Stimulated activated naive B cell treated with anti-CD40 and anti-IgM and Interleukin-4, amounts not matched to agents 10 μg/mL and 1 μg/mL and 100 μg/mL, for 72 hours (primary cell): Measurements from ENCODE around the gene TUB.
A peak's percentile ranks its signal among the peaks of the same experiment; 100 is the strongest.

Source experiments
- ATAC-seq, 2 donors: fragments of 150-1000 bp; cut with Tn5 transposase; replicated peaks; 2 replicates each; pipeline ENCODE4 v1.10.0; 2021; ENCODE audit warnings: moderate library complexity in 1 of 2
- DNase-seq: peaks from one replicate; pipeline ENCODE4 v3.0.0; 2021
- H3K27ac Mint-ChIP-seq: one replicate; pipeline ENCODE4 v1.8.0; 2022; ENCODE audit warnings: mild to moderate bottlenecking, mixed read lengths
- H3K27me3 Mint-ChIP-seq, 2 donors: one replicate each; pipeline ENCODE4 v1.8.0; 2022; ENCODE audit warnings: mixed read lengths in 2 of 2
- H3K36me3 Mint-ChIP-seq, 2 donors: one replicate each; pipeline ENCODE4 v1.8.0; 2022; ENCODE audit warnings: mixed read lengths in 2 of 2, mild to moderate bottlenecking in 1 of 2
- H3K4me1 Mint-ChIP-seq, 2 donors: one replicate each; pipeline ENCODE4 v1.8.0; 2022; ENCODE audit warnings: mixed read lengths in 2 of 2, mild to moderate bottlenecking in 1 of 2
- H3K4me3 Mint-ChIP-seq, 2 donors: one replicate each; pipeline ENCODE4 v1.8.0; 2022; ENCODE audit warnings: mild to moderate bottlenecking in 2 of 2, mixed read lengths in 2 of 2, moderate library complexity in 1 of 2
- H3K9me3 Mint-ChIP-seq, 2 donors: one replicate each; pipeline ENCODE4 v1.8.0; 2022; ENCODE audit warnings: mixed read lengths in 2 of 2, mild to moderate bottlenecking in 1 of 2

Gene TUB

DNA sequence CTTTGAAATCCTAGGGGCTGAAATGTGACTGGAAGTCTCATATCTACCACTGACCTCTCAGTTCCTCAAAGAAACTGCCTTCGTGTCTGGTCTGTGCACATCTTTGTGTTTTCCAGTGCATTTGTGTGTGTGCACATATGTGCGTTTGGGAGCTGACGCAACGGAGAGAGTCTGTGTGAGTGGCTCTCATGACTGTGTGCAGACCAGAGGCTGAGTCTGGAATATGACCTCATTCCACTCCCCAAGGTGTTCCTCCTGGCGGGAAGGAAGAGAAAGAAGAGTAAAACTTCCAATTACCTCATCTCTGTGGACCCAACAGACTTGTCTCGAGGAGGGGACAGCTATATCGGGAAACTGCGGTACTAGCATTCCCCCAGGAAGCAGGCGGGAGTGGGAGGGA lies 16.5 kb downstream of the TUB start:
- no peak overlapping the region for H3K4me3 Mint-ChIP-seq
- H3K36me3 Mint-ChIP-seq, result peaks cover 0 to 1% of the 10 kb centered on the region in 2 donors
- H3K4me1 Mint-ChIP-seq, result peaks cover 4 to 5% of the 10 kb centered on the region in 2 donors
- DNase-seq (no peak), ATAC-seq (no peak)
- no peaks in the 10 kb centered on the region for H3K9me3 Mint-ChIP-seq
- H3K27me3 Mint-ChIP-seq, result no peaks in the 10 kb centered on the region
- no peak overlapping the region for H3K27ac Mint-ChIP-seq

DNA sequence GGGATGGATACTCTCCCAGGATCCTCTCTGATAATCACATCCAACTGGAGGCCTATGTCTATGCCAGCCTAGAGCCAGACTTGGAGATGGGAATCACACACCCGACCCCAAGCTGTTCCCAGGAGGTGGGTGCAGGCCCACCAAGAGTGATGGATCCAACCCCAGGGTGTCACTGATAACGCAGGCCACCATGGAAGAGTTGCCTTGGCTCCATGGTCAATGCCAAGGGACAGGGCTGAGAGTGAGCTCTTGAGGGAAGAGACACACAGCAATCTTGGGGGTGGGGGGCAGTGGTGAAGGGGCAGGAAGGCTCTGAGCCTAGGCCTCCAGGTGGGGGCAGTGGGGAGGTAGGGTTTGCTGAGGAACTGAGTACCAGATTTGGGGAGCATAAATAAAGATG lies 16.9 kb downstream of the TUB start:
- Mint-ChIP-seq H3K36me3 (peaks cover 0 to 1% of the 10 kb centered on the region in 2 donors), H3K27me3 (no peaks in the 10 kb centered on the region), H3K9me3 (no peaks in the 10 kb centered on the region), H3K27ac (no peak overlapping the region), H3K4me3 (no peak overlapping the region), H3K4me1 (peaks cover 0 to under 1% of the 10 kb centered on the region in 2 donors)
- no peak for DNase-seq
- ATAC-seq, result no peak

DNA sequence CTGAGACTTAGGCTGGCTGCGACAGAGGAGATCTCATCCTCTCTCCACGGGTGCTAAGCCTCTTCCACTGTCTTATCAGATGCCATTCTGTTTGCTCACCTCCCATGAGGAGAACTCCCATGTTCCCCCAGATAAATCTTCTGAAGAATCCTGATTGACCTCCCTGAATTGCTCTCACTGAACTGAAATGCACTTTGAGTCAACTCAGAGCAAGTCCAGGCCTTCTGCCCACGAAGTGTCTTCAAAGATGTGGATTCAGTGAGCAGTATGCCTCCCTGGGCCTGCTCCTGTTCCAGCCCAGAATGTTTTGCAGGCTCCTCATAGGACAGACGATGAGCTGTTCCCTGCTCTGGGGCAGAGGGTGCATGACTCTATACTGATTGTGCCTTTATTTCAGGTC lies 17.4 kb downstream of the TUB start:
- no peaks in the 10 kb centered on the region for H3K9me3 Mint-ChIP-seq
- no peaks in the 10 kb centered on the region for H3K27me3 Mint-ChIP-seq
- no peak for ATAC-seq
- H3K4me3 Mint-ChIP-seq, result no peak overlapping the region
- H3K4me1 Mint-ChIP-seq, result no peaks in the 10 kb centered on the region
- no peak overlapping the region for H3K27ac Mint-ChIP-seq
- peaks cover 0 to 2% of the 10 kb centered on the region in 2 donors for H3K36me3 Mint-ChIP-seq
- DNase-seq, result no peak

DNA sequence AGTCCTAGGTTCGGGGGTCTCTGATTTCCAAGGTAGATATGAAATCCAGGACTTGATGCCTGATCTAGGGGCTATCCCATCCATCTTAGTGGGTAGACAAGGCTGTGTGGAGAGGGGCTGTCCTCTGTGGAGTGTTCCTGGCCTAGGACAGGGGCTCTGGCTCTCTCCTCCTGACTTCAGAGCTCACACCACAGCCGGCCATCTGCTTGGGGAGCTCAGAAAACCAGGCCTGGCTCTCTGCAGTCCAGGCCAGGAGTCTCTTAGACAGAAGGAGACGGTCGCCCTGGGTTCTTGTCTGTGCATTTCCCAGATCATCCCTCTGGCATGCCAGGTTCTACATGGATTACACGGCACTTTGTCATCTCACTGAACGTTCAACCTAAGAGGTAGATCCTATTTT lies 17.9 kb downstream of the TUB start:
- H3K4me3 Mint-ChIP-seq, result no peak overlapping the region
- no peak overlapping the region for H3K27ac Mint-ChIP-seq
- DNase-seq (no peak), ATAC-seq (no peak)
- H3K4me1 Mint-ChIP-seq, result no peaks in the 10 kb centered on the region
- H3K9me3 Mint-ChIP-seq, result no peaks in the 10 kb centered on the region
- H3K27me3 Mint-ChIP-seq, result no peaks in the 10 kb centered on the region
- H3K36me3 Mint-ChIP-seq, result peaks cover 0 to 6% of the 10 kb centered on the region in 2 donors

DNA sequence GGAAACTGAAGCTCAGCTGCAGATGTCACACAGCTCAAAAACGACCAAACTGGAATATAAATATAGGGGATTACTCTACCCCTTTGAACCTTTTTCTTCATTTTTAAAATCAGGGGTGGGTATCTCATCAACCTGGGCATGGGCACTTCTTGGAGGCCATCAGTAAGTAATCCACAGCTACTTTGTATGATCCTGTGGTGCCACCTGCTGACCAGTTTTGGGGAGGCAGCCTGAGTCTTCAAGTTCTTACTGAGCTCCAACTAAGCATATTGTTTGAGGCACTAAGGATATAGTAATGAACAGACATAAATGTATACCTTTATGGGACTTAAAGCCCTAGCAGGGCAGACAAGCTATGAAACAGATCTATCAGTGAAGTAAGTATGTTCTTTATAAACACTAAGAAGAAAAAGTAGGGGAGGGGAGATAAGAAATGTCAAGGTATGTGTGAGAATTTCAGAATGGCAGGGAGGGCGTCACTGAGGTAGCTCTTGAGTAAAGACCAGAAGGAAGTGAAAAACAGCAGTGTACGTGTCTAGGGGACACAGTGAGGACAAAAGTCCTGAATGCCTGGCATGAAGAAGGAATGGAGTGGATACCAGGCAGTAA lies 18.4 kb downstream of the TUB start:
- peak; percentile 50 for DNase-seq
- Mint-ChIP-seq H3K36me3 (peaks cover 4 to 8% of the 10 kb centered on the region in 2 donors), H3K4me3 (no peak overlapping the region), H3K27me3 (no peaks in the 10 kb centered on the region), H3K27ac (no peak overlapping the region), H3K9me3 (no peaks in the 10 kb centered on the region), H3K4me1 (no peaks in the 10 kb centered on the region)
- peak; percentile 67 to 80 for ATAC-seq

DNA sequence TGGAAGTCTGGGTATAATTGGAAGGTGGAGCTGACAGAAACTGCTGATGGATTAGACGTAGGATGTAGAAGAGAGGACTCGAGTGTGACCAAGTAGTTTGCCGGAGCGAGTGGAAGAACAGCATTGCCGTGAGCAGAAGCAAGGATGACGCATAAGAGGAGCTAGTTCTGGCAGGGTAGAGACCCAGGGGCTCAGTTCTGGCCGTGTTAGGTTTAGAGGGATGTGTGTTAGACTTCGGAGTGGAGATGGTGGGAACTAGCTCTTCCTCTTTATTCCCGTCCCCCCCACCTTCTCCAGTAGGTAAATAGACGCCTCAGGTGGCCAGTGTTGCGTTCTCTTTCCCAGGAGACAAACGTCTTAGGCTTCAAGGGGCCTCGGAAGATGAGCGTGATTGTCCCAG lies 19.1 kb downstream of the TUB start:
- DNase-seq (no peak), ATAC-seq (no peak)
- H3K27ac Mint-ChIP-seq, result no peak overlapping the region
- no peaks in the 10 kb centered on the region for H3K4me1 Mint-ChIP-seq
- H3K9me3 Mint-ChIP-seq, result no peaks in the 10 kb centered on the region
- peaks cover 4 to 8% of the 10 kb centered on the region in 2 donors for H3K36me3 Mint-ChIP-seq
- no peak overlapping the region for H3K4me3 Mint-ChIP-seq
- no peaks in the 10 kb centered on the region for H3K27me3 Mint-ChIP-seq

DNA sequence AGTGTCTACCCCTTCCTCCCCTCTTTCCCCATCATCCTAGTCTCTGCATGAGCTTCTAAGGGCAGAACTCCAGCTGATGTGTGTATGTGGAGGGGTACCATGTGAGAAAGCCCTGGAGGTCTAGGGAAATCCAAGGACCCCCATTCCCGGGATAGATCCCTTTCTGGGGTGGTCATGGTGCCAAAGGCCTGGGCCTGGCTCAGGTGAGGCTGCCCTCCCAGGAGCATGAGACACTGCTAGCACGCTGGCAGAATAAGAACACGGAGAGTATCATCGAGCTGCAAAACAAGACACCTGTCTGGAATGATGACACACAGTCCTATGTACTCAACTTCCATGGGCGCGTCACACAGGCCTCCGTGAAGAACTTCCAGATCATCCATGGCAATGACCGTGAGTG lies 19.6 kb downstream of the TUB start:
- ATAC-seq (no peak), DNase-seq (no peak)
- Mint-ChIP-seq H3K9me3 (no peaks in the 10 kb centered on the region), H3K27me3 (no peaks in the 10 kb centered on the region), H3K36me3 (peaks cover 4 to 8% of the 10 kb centered on the region in 2 donors), H3K27ac (no peak overlapping the region), H3K4me1 (no peaks in the 10 kb centered on the region), H3K4me3 (no peak overlapping the region)

DNA sequence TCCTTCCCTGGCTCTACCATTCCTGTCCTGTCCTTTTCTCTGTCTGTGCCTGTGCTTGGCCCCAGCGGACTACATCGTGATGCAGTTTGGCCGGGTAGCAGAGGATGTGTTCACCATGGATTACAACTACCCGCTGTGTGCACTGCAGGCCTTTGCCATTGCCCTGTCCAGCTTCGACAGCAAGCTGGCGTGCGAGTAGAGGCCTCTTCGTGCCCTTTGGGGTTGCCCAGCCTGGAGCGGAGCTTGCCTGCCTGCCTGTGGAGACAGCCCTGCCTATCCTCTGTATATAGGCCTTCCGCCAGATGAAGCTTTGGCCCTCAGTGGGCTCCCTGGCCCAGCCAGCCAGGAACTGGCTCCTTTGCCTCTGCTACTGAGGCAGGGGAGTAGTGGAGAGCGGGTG lies 20.4 kb downstream of the TUB start:
- no peaks in the 10 kb centered on the region for H3K4me1 Mint-ChIP-seq
- H3K9me3 Mint-ChIP-seq, result no peaks in the 10 kb centered on the region
- H3K27ac Mint-ChIP-seq, result no peak overlapping the region
- no peak overlapping the region for H3K4me3 Mint-ChIP-seq
- H3K36me3 Mint-ChIP-seq, result peaks cover 7 to 11% of the 10 kb centered on the region in 2 donors
- DNase-seq (no peak), ATAC-seq (no peak)
- H3K27me3 Mint-ChIP-seq, result no peaks in the 10 kb centered on the region

DNA sequence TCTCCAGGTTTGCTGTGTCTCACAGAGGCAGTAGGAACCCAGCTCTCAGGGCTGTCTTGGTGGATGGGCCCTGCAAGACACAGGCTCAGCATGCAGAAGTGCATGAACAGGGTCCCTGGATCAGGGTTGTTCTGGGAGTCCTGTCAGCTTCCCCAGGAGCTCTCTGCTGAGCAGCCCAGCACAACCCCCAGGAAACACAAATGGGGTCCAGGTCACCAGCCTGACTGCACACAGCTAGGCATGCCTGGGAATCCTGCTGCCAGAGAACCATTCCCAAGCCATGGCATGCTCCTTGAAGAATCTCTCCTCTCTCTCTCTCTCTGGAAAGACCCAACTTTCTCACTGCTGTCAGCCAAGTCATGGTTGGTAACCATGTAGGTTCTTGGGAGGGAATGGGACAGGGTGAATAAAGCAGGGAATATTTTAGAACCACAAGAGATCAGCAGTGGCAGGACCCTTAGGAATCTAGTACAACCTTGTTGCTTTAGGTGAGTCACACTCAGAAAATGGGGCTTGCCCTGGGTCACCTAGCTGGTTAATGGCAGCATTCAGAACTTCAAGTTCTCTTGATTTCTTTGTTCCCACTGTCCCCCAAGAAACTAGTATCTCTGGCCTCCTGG lies 21.4 kb downstream of the TUB start:
- Mint-ChIP-seq H3K4me1 (no peaks in the 10 kb centered on the region), H3K4me3 (no peak overlapping the region), H3K36me3 (peaks cover 8 to 13% of the 10 kb centered on the region in 2 donors), H3K9me3 (no peaks in the 10 kb centered on the region), H3K27me3 (no peaks in the 10 kb centered on the region), H3K27ac (no peak overlapping the region)
- no peak for ATAC-seq
- no peak for DNase-seq

DNA sequence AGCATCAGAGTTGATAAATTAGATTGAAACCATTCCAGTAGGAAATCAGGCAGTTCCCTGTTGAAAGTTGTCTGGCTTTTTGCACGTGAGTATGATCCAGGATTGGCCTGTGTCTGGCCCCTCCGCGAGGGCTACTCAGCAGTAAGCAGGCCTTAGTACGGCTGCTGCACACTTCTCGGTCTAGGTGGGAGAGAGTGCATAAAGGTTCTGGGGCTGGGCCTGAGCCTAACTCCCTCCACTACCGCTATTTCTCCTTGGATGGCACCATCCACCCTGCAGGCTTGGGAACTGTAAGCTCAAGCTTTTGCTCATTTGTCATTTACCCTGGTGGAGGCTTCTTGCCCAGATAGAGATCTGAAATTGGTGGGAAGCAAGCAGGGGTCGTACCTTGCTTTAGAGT lies 22.0 kb downstream of the TUB start:
- Mint-ChIP-seq H3K4me3 (no peak overlapping the region), H3K9me3 (no peaks in the 10 kb centered on the region), H3K27me3 (no peaks in the 10 kb centered on the region), H3K36me3 (peaks cover 8 to 13% of the 10 kb centered on the region in 2 donors), H3K27ac (no peak overlapping the region), H3K4me1 (no peaks in the 10 kb centered on the region)
- DNase-seq, result no peak
- no peak for ATAC-seq

DNA sequence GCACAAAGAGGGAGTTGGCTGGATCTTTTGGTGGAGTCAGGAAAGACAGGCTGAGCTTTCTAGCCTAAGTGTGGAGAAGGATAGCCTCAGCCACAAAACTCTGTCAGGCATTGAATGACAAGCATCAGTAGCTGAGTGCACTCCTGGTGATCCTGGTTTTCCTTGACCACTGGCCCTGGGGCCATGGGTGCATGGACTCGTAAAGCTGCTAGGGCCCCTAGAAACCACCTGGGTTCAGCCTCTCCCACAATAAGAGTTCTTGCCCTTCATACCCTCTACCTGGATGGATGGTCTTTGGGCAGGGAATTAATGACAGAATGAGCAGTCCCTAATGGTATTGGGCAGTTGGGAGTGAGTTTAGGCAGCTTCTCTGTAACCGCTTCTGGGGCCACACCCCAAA lies 22.9 kb downstream of the TUB start:
- DNase-seq (no peak), ATAC-seq (no peak)
- Mint-ChIP-seq H3K4me3 (no peak overlapping the region), H3K4me1 (no peaks in the 10 kb centered on the region), H3K27ac (no peak overlapping the region), H3K9me3 (no peaks in the 10 kb centered on the region), H3K27me3 (no peaks in the 10 kb centered on the region), H3K36me3 (peaks cover 8 to 13% of the 10 kb centered on the region in 2 donors)

DNA sequence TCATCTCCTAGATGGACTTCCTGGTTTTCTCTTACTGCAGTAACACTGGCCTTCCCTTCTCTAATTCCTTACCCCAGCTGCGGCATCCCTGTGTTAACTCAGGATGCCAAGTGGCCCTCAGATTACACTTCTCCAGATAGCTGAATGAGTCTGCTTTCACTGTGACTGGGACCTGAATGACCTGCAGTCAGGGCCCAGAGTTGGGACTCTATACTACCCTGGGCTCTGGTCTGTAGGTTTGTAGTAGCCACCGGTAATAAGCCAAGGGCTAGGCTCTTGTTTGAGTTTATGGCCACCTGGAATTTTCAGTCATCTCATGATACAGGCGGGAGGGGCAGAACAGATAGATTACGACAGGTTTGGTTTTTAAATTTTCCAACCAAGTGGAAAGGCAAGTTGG lies 24.1 kb downstream of the TUB start:
- Mint-ChIP-seq H3K36me3 (peaks cover 13 to 17% of the 10 kb centered on the region in 2 donors), H3K27me3 (no peaks in the 10 kb centered on the region), H3K4me1 (no peaks in the 10 kb centered on the region), H3K27ac (no peak overlapping the region), H3K4me3 (no peak overlapping the region), H3K9me3 (no peaks in the 10 kb centered on the region)
- DNase-seq (no peak), ATAC-seq (no peak)

DNA sequence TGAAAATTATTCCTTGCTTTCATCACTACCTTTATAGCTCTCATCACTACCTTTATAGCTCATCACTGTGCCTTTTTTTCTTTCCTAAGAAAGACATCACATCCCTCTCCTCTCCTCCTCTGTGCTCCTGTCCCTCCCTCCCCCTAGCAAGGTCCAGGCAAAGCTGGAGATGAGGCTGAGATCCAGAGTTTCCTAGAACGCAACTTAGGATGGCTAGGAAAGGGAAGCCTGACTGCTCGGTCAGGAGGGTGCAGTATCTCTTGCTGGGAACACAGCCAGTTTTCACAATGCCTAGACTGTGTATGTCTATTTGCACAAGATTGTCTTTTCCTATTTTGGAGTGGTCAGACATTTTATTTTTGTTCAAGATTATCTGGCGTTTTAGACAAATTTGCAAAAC lies 24.7 kb downstream of the TUB start:
- DNase-seq (no peak), ATAC-seq (no peak)
- no peaks in the 10 kb centered on the region for H3K27me3 Mint-ChIP-seq
- no peak overlapping the region for H3K4me3 Mint-ChIP-seq
- H3K4me1 Mint-ChIP-seq, result no peaks in the 10 kb centered on the region
- no peaks in the 10 kb centered on the region for H3K9me3 Mint-ChIP-seq
- H3K36me3 Mint-ChIP-seq, result peaks cover 17 to 21% of the 10 kb centered on the region in 2 donors
- no peak overlapping the region for H3K27ac Mint-ChIP-seq

DNA sequence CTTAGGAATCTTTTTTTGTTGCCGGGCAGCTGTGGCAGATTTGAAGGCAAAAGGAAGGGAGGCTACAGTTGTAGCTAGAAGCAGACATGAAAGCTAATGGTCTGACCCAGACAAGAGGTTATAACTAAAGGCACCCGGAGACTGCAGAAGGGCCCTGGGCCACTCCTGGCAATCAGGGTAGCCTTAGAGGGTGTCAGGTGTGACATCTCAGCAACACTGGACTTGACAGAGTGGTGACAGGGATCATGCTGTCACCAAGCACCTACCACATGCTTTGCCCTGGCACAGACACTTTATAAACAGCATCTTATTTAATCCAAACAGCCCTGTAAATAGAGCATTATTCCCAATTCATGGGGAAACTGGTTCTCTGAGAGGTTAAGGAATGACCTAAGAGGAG lies 25.7 kb downstream of the TUB start:
- Mint-ChIP-seq H3K4me1 (no peaks in the 10 kb centered on the region), H3K36me3 (peaks cover 26 to 27% of the 10 kb centered on the region in 2 donors), H3K27ac (no peak overlapping the region), H3K4me3 (no peak overlapping the region), H3K9me3 (no peaks in the 10 kb centered on the region), H3K27me3 (no peaks in the 10 kb centered on the region)
- DNase-seq (no peak), ATAC-seq (no peak)

DNA sequence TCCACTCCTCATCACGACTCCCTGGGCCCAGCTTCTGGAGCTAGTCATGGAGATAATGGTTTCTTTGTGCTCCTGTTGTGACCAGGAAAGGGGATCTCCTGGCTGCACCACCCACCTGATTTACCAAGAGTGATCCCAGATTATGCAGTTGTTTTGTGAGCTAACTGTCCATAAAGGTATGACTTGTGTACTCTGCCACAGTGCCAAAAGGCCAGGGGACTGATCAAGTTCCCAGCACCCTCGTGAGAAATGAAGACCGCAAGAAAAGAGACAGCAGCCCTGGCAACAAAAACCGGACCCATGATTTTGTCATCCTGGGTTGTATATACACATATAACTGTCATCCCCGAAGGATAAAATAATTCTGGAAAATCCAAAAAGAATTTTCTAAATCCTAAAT lies 26.6 kb downstream of the TUB start:
- Mint-ChIP-seq H3K9me3 (no peaks in the 10 kb centered on the region), H3K4me1 (no peaks in the 10 kb centered on the region), H3K4me3 (no peak overlapping the region), H3K27me3 (no peaks in the 10 kb centered on the region), H3K36me3 (peaks cover 26 to 27% of the 10 kb centered on the region in 2 donors), H3K27ac (no peak overlapping the region)
- no peak for DNase-seq
- no peak for ATAC-seq
